HG02610 (cell line): ENCODE results near the gene TRAF5.
"Not testable (repeated sequence)": the region's sequence is repeated elsewhere in the genome, so short reads cannot be mapped to it uniquely, and the experiment has no call there.

Source experiments
- ATAC-seq: cut with Tn5 transposase; IDR thresholded peaks from one replicate; pipeline ENCODE4 v1.9.1; 2021; ENCODE audit warnings: mild to moderate bottlenecking, moderate library complexity; ENCODE audit not compliant: unreplicated experiment

TRAF5 gene

GRCh38 chr1:211326528-211327345 lies at the start of gene TRAF5:
Gene TRAF5 (plus strand): TSS chr1:211326833. CDS start chr1:211353240, 26,407 bp downstream.
- ATAC-seq: peak; percentile 31

- ATAC-seq: no peak
Measured at GRCh38 chr1:211279340-211279739, 47.3 kb upstream of the TRAF5 start.

GRCh38 chr1:211280910-211281309 lies 45.7 kb upstream of the TRAF5 start:
- ATAC-seq: no peak

- no peak for ATAC-seq
Measured at GRCh38 chr1:211281320-211282022, 45.2 kb upstream of the TRAF5 start.

- no peak for ATAC-seq
Measured at GRCh38 chr1:211282023-211282373, 44.6 kb upstream of the TRAF5 start.

GRCh38 chr1:211285196-211285595 lies 41.4 kb upstream of the TRAF5 start:
- ATAC-seq: no peak

- no peak for ATAC-seq
Measured at GRCh38 chr1:211287218-211287617, 39.4 kb upstream of the TRAF5 start.

- no peak for ATAC-seq
Measured at GRCh38 chr1:211292411-211292810, 34.2 kb upstream of the TRAF5 start.

GRCh38 chr1:211296396-211296795 lies 30.2 kb upstream of the TRAF5 start:
- no peak for ATAC-seq

GRCh38 chr1:211305044-211305443 lies 21.6 kb upstream of the TRAF5 start:
- ATAC-seq: peak; percentile 98

- no peak for ATAC-seq
Measured at GRCh38 chr1:211309617-211310016, 17.0 kb upstream of the TRAF5 start.

GRCh38 chr1:211313392-211313791 lies 13.2 kb upstream of the TRAF5 start:
- no peak for ATAC-seq

GRCh38 chr1:211318576-211319280 lies 7.9 kb upstream of the TRAF5 start:
- ATAC-seq: no peak

GRCh38 chr1:211319892-211320291 lies 6.7 kb upstream of the TRAF5 start:
- no peak for ATAC-seq

- no peak for ATAC-seq
Measured at GRCh38 chr1:211320980-211321379, 5.7 kb upstream of the TRAF5 start.

- ATAC-seq: not testable (repeated sequence)
Measured at GRCh38 chr1:211321646-211322045, 5.0 kb upstream of the TRAF5 start.

GRCh38 chr1:211323156-211324063 lies 3.2 kb upstream of the TRAF5 start:
- peak; percentile 61 for ATAC-seq

GRCh38 chr1:211324992-211325775 lies 1.4 kb upstream of the TRAF5 start:
- no peak for ATAC-seq

GRCh38 chr1:211326140-211326527 lies 499 bp upstream of the TRAF5 start:
- ATAC-seq: no peak
